HCT116 (cell line): ENCODE results near the gene BCL11B. TPM values are rescaled to one million over a fixed set of nuclear protein-coding genes. Genes with fewer than 3 reads are reported as not detected.

Experiments used
- ATAC-seq: fragments of 200-7000 bp; cut with Tn5 transposase; 2 replicates; pipeline ENCODE4 v1.9.1; 2020; ENCODE audit warnings: mild to moderate bottlenecking, moderate library complexity
- BruUV-seq: library from RNA; stranded (reverse); fragments of 400-500 nt; replicated peaks from 2 replicates; lab custom pipeline; 2021; lab: Mats Ljungman, UMichigan
- CTCF ChIA-PET: fragments of 300-600 bp; sonication (Branson Sonifier 250); formaldehyde crosslinking; loops from one replicate; lab custom pipeline; 2021; ENCODE audit warnings: antibody characterized with exemption; lab: Charles Lee
- POLR2A ChIA-PET: fragments of 300-600, 350-600 bp; sonication (Branson Sonifier 250); formaldehyde crosslinking; loops from one replicate; lab custom pipeline; 2021; ENCODE audit warnings: antibody characterized with exemption; lab: Charles Lee
- RAD21 ChIA-PET, 2 experiments: fragments of 300-600 bp; sonication (Branson Sonifier 250); formaldehyde crosslinking; loops; one replicate each; lab custom pipeline; 2023; ENCODE audit warnings: low total read pairs in 2 of 2; ENCODE audit not compliant: uncharacterized antibody in 2 of 2, unreplicated experiment in 2 of 2, low non-redundant PET in 1 of 2; lab: Charles Lee
- DNase-seq: peaks from one replicate; pipeline ENCODE4 v3.0.0-alpha.2; 2010; ENCODE audit warnings: low read depth, low spot score
- H2AFZ ChIP-seq: fragments of 200-600 bp; shearing (Covaris generic), sonication (generic); 2 replicates; pipeline ENCODE4 v1.6.1; 2017; ENCODE audit warnings: low read depth, mixed run types, mixed read lengths, antibody characterized with exemption, low read length; ENCODE audit not compliant: poor library complexity, severe bottlenecking
- H3K27ac ChIP-seq: 2 replicates; pipeline ENCODE4 v1.5.1; 2012; ENCODE audit warnings: low read depth, low read length
- H3K27me3 ChIP-seq: fragments of 200-600 bp; sonication (generic); 2 replicates; pipeline ENCODE4 v1.6.1; 2016; ENCODE audit warnings: mixed run types, low read length, mixed read lengths; ENCODE audit not compliant: insufficient read depth
- H3K36me3 ChIP-seq, 2 experiments: fragments of 200-500 bp in 1 of 2; fragments of 200-600 bp in 1 of 2; sonication (Bioruptor generic) in 1 of 2; sonication (generic) in 1 of 2; 2 replicates each; pipeline versions ENCODE4 v1.5.1 to v1.6.1; 2014 to 2016; ENCODE audit warnings: low read length in 2 of 2, inconsistent platforms in 1 of 2, mixed read lengths in 1 of 2, mixed run types in 1 of 2; ENCODE audit not compliant: insufficient read depth in 2 of 2, control insufficient read depth in 1 of 2
- H3K4me1 ChIP-seq, 2 experiments: fragments of 200-600 bp in 1 of 2; sonication (generic) in 1 of 2; 2 replicates each; pipeline versions ENCODE4 v1.5.1 to v1.6.1; 2012 to 2017; ENCODE audit warnings: low read length in 2 of 2, inconsistent platforms in 1 of 2, mild to moderate bottlenecking in 1 of 2, mixed read lengths in 1 of 2, mixed run types in 1 of 2, moderate library complexity in 1 of 2; ENCODE audit not compliant: insufficient read depth in 2 of 2, control insufficient read depth in 1 of 2
- H3K4me2 ChIP-seq: fragments of 200-600 bp; sonication (generic); 2 replicates; pipeline ENCODE4 v1.6.1; 2017; ENCODE audit warnings: mixed run types, low read length, mixed read lengths
- H3K4me3 ChIP-seq, 2 experiments: fragments of 200-600 bp in 1 of 2; sonication (generic) in 1 of 2; replicated peaks in 1 of 2; 2 replicates each; pipeline ENCODE4 v1.5.1; 2011 to 2016; ENCODE audit warnings: low read length in 2 of 2, control low read depth in 1 of 2, low read depth in 1 of 2, mild to moderate bottlenecking in 1 of 2, mixed read lengths in 1 of 2, mixed run types in 1 of 2
- H3K79me2 ChIP-seq: fragments of 200-600 bp; sonication (generic); 2 replicates; pipeline ENCODE4 v1.6.1; 2017; ENCODE audit warnings: mild to moderate bottlenecking, mixed run types, low read length, moderate library complexity, mixed read lengths; ENCODE audit not compliant: insufficient read depth
- H3K9ac ChIP-seq: fragments of 200-600 bp; sonication (generic); 2 replicates; pipeline ENCODE4 v1.6.1; 2016; ENCODE audit warnings: low read length, mixed read lengths
- H3K9me2 ChIP-seq: fragments of 200-600 bp; sonication (generic), shearing (Covaris generic); 2 replicates; pipeline ENCODE4 v1.6.1; 2017; ENCODE audit warnings: mixed run types, mild to moderate bottlenecking, moderate library complexity; ENCODE audit not compliant: insufficient read depth
- H3K9me3 ChIP-seq, 2 experiments: fragments of 200-500 bp in 1 of 2; fragments of 200-600 bp in 1 of 2; sonication (Bioruptor generic) in 1 of 2; sonication (generic) in 1 of 2; 2 replicates each; pipeline ENCODE4 v1.6.1; 2014 to 2017; ENCODE audit warnings: low read length in 2 of 2, mixed read lengths in 2 of 2, inconsistent platforms in 1 of 2, low read depth in 1 of 2, mild to moderate bottlenecking in 1 of 2, mixed run types in 1 of 2, moderate library complexity in 1 of 2; ENCODE audit not compliant: control insufficient read depth in 1 of 2, insufficient read depth in 1 of 2
- H4K20me1 ChIP-seq: fragments of 200-600 bp; sonication (generic), shearing (Covaris generic); 2 replicates; pipeline ENCODE4 v1.6.1; 2017; ENCODE audit warnings: mixed run types, mild to moderate bottlenecking, moderate library complexity; ENCODE audit not compliant: insufficient read depth
- ELF1 ChIP-seq: IDR thresholded peaks from 2 replicates; pipeline ENCODE4 v1.6.1; 2012; ENCODE audit warnings: low read depth, borderline replicate concordance
- EZH2 ChIP-seq: fragments of 200-600 bp; sonication (generic); IDR thresholded peaks from 2 replicates; pipeline ENCODE4 v1.6.1; 2017; ENCODE audit warnings: antibody characterized with exemption, mixed run types
- FOSL1 ChIP-seq: IDR thresholded peaks from 2 replicates; pipeline ENCODE4 v1.6.1; 2012; ENCODE audit warnings: low read depth
- MAX ChIP-seq: IDR thresholded peaks from 2 replicates; pipeline ENCODE4 v1.6.1; 2012
- POLR2A ChIP-seq: IDR thresholded peaks from 2 replicates; pipeline ENCODE4 v1.7.0; 2011; ENCODE audit warnings: borderline replicate concordance; ENCODE audit not compliant: insufficient read depth, insufficient read length; ENCODE audit errors: extremely low read depth
- REST ChIP-seq: IDR thresholded peaks from 2 replicates; pipeline ENCODE4 v1.6.1; 2012; ENCODE audit warnings: low read depth
- SP1 ChIP-seq: IDR thresholded peaks from 2 replicates; pipeline ENCODE4 v1.6.1; 2012; ENCODE audit warnings: low read depth
- TCF7L2 ChIP-seq: IDR thresholded peaks from 2 replicates; pipeline ENCODE4 v1.7.0; 2011; ENCODE audit warnings: borderline replicate concordance, inconsistent platforms; ENCODE audit not compliant: insufficient read depth, insufficient read length; ENCODE audit errors: extremely low read depth
- YY1 ChIP-seq: IDR thresholded peaks from 2 replicates; pipeline ENCODE4 v1.6.1; 2011; ENCODE audit warnings: low read length, low read depth, moderate library complexity, mild to moderate bottlenecking; ENCODE audit not compliant: insufficient replicate concordance; ENCODE audit errors: extremely low read depth
- ZBTB33 ChIP-seq: IDR thresholded peaks from 2 replicates; pipeline ENCODE4 v1.6.1; 2011; ENCODE audit warnings: mild to moderate bottlenecking, low read length, moderate library complexity; ENCODE audit not compliant: insufficient replicate concordance; ENCODE audit errors: extremely low read depth
- ZFX ChIP-seq: fragments of 450-650 bp; IDR thresholded peaks from 2 replicates; pipeline ENCODE4 v1.6.1; 2017
- ZNF274 ChIP-seq: fragments of 200-500 bp; sonication (Bioruptor generic); IDR thresholded peaks from 2 replicates; pipeline ENCODE4 v1.6.1; 2014; ENCODE audit warnings: mild to moderate bottlenecking, low read depth, low read length, inconsistent platforms
- intact Hi-C: fragments of 100-400 bp; cut with micrococcal nuclease; formaldehyde crosslinking; loops from 2 replicates; pipeline ENCODE4 v1.10.0; 2022
- total RNA-seq: library from RNA; stranded (reverse); gene quantifications from one replicate; pipeline ENCODE4 v1.2.1, GENCODE V29; 2021; ENCODE audit not compliant: unreplicated experiment

The BCL11B gene
- total RNA-seq, 1 experiment from 2014 or later = 1.1 TPM

GRCh38 chr14:99272899-99273765 is 1.1 kb upstream of the BCL11B start:
- no TSS peak for BruUV-seq
- Histone ChIP-seq H3K4me3 (no peak overlapping the region), H4K20me1 (no peaks in the 10 kb centered on the region), H2AFZ (peak overlapping the region; percentile 98), H3K4me1 (peaks cover 11 to 36% of the 10 kb centered on the region in 2 experiments; a peak in 3 of 4 replicates), H3K9me3 (no peaks in the 10 kb centered on the region), H3K36me3 (no peaks in the 10 kb centered on the region), H3K9me2 (no peaks in the 10 kb centered on the region), H3K27me3 (peaks cover 31% of the 10 kb centered on the region), H3K79me2 (no peaks in the 10 kb centered on the region), H3K9ac (no peak overlapping the region; the same call in 1 of the 2 replicates), H3K27ac (no peak overlapping the region; the same call in 1 of the 2 replicates), H3K4me2 (peak overlapping the region; percentile 97)
- TF ChIP-seq ZFX (peak; percentile 76; the same call in 1 of the 2 replicates), POLR2A (peak; percentile 52), TCF7L2 (peak; percentile 90), ZNF274 (no peak)
- intact Hi-C loops = loop anchor here (2.0 to 5.0 kb wide), 2 partner anchors 236 to 364 kb away; no protein-coding TSS in a partner anchor
- POLR2A ChIA-PET = no interaction called here
- CTCF ChIA-PET = no interaction called here
- RAD21 ChIA-PET = no interaction called here
- ATAC-seq (no peak), DNase-seq (no peak)

- Histone ChIP-seq H3K9me3 (no peaks in the 10 kb centered on the region), H3K9ac (peak overlapping the region; percentile 59; the same call in 1 of the 2 replicates), H3K4me1 (peaks cover 11 to 36% of the 10 kb centered on the region in 2 experiments; a peak in 3 of 4 replicates), H3K79me2 (no peaks in the 10 kb centered on the region), H3K9me2 (no peaks in the 10 kb centered on the region), H3K4me2 (peak overlapping the region; percentile 97), H4K20me1 (no peaks in the 10 kb centered on the region), H3K4me3 (peak overlapping the region; percentile 51 to 64), H3K27ac (no peak overlapping the region), H2AFZ (peak overlapping the region; percentile 98), H3K36me3 (no peaks in the 10 kb centered on the region), H3K27me3 (peaks cover 27% of the 10 kb centered on the region)
- POLR2A ChIA-PET = interaction anchor here (0.6 kb wide), 1 partner anchor 457 kb away, joined by 3 read pairs; no protein-coding TSS in a partner anchor
- no peak for DNase-seq
- intact Hi-C loops = loop anchor here (2.0 to 5.0 kb wide), 2 partner anchors 235 to 364 kb away; no protein-coding TSS in a partner anchor
- CTCF ChIA-PET = interaction anchor here (0.7 to 1.1 kb wide), 2 partner anchors 37 to 178 kb away, joined by 3 to 4 read pairs; no protein-coding TSS in a partner anchor
- BruUV-seq = no TSS peak
- RAD21 ChIA-PET = no interaction called here
- ATAC-seq = no peak
- no peak for TF ChIP-seq FOSL1
- no peak for TF ChIP-seq MAX
- no peak for TF ChIP-seq EZH2
- no peak for TF ChIP-seq ZBTB33
- no peak for TF ChIP-seq REST
- TF ChIP-seq YY1 = no peak
- TF ChIP-seq TCF7L2 = no peak
- TF ChIP-seq ELF1 = no peak
- no peak for TF ChIP-seq SP1
Measured at GRCh38 chr14:99272632-99272898, 568 bp upstream of the BCL11B start.
